GM18517 (cell line): Measurements from ENCODE around the gene ZPBP2.

Experiments used
- ATAC-seq: cut with Tn5 transposase; IDR thresholded peaks from one replicate; pipeline ENCODE4 v1.9.1; 2021; ENCODE audit warnings: mild to moderate bottlenecking, moderate library complexity; ENCODE audit not compliant: unreplicated experiment

Gene ZPBP2

GRCh38 chr17:39904990-39905288 lies 36.9 kb downstream of the ZPBP2 start:
- ATAC-seq, result no peak

GRCh38 chr17:39908789-39909352 lies 40.9 kb downstream of the ZPBP2 start:
- no peak for ATAC-seq

- ATAC-seq, result no peak
Observed at GRCh38 chr17:39913989-39914388, 46.0 kb downstream of the ZPBP2 start.

GRCh38 chr17:39915559-39915958 lies 47.6 kb downstream of the ZPBP2 start:
- ATAC-seq, result no peak

GRCh38 chr17:39916918-39917317 lies 48.9 kb downstream of the ZPBP2 start:
- no peak for ATAC-seq

GRCh38 chr17:39919087-39919683 lies 51.2 kb downstream of the ZPBP2 start:
- no peak for ATAC-seq

GRCh38 chr17:39920218-39921210 lies 52.5 kb downstream of the ZPBP2 start:
- ATAC-seq, result no peak

- ATAC-seq, result no peak
Observed at GRCh38 chr17:39921323-39921722, 53.3 kb downstream of the ZPBP2 start.

GRCh38 chr17:39922006-39922405 lies 54.0 kb downstream of the ZPBP2 start:
- ATAC-seq, result no peak

- no peak for ATAC-seq
Observed at GRCh38 chr17:39923230-39923629, 55.2 kb downstream of the ZPBP2 start.

- no peak for ATAC-seq
Observed at GRCh38 chr17:39923836-39924690, 56.1 kb downstream of the ZPBP2 start.

- ATAC-seq, result no peak
Observed at GRCh38 chr17:39924691-39925055, 56.7 kb downstream of the ZPBP2 start.

GRCh38 chr17:39925282-39926134 lies 57.5 kb downstream of the ZPBP2 start:
- ATAC-seq, result no peak

- ATAC-seq, result no peak
Observed at GRCh38 chr17:39926135-39926587, 58.2 kb downstream of the ZPBP2 start.

- ATAC-seq, result no peak
Observed at GRCh38 chr17:39926588-39927100, 58.6 kb downstream of the ZPBP2 start.
